GM12878 (cell line): ENCODE data around the gene RELL2. TPM values are rescaled to one million over a fixed set of nuclear protein-coding genes. Genes with fewer than 3 reads are reported as not detected.

Experiments used
- ATAC-seq: fragments of 200-7000 bp; cut with Tn5 transposase; 3 replicates; pipeline ENCODE4 v1.9.1; 2020; ENCODE audit warnings: mild to moderate bottlenecking, moderate library complexity
- BruUV-seq: library from RNA; stranded (reverse); fragments of 400-500 nt; replicated peaks from 2 replicates; lab custom pipeline; 2021; lab: Mats Ljungman, UMichigan
- CTCF ChIA-PET: fragments of 300-600 bp; sonication (Branson Sonifier 250); formaldehyde crosslinking; extraction: SDS; loops from one replicate; lab custom pipeline; 2021; ENCODE audit warnings: inconsistent platforms; lab: Yijun Ruan, JAX
- POLR2A ChIA-PET: fragments of 350-600 bp; formaldehyde crosslinking; extraction: SDS; loops from one replicate; lab custom pipeline; 2021; ENCODE audit warnings: inconsistent platforms; lab: Charles Lee
- RAD21 ChIA-PET: fragments of 300-600 bp; sonication (Branson Sonifier 250); formaldehyde crosslinking; loops from one replicate; lab custom pipeline; 2023; ENCODE audit warnings: antibody characterized with exemption; ENCODE audit not compliant: unreplicated experiment; lab: Charles Lee
- SMC1A ChIA-PET: fragments of 300-600 bp; sonication (Branson Sonifier 250); formaldehyde crosslinking; loops from one replicate; lab custom pipeline; 2023; ENCODE audit not compliant: unreplicated experiment, uncharacterized antibody; lab: Charles Lee
- DNase-seq: peaks from one replicate; pipeline ENCODE4 v3.0.0-alpha.2; 2011; ENCODE audit warnings: low read depth, low spot score
- FAIRE-seq: peaks from 3 replicates; lab custom pipeline; 2011; peaks lifted over from hg19 to GRCh38; lab: Jason Lieb, UNC
- H2AFZ ChIP-seq: 2 replicates; pipeline ENCODE4 v1.6.0; 2011; ENCODE audit warnings: low read depth, low read length, control low read depth; ENCODE audit not compliant: control insufficient read depth
- H3K27ac ChIP-seq: 2 replicates; pipeline ENCODE4 v1.5.1; 2011; ENCODE audit warnings: control low read depth; ENCODE audit not compliant: control insufficient read depth, insufficient read depth
- H3K27me3 ChIP-seq, 2 experiments: replicated peaks in 1 of 2; 2 replicates each; pipeline versions ENCODE4 v1.6.0 to v1.6.1; 2011; ENCODE audit warnings: low read length in 1 of 2; ENCODE audit not compliant: control insufficient read depth in 2 of 2, insufficient read depth in 2 of 2
- H3K36me3 ChIP-seq, 2 experiments: 2 replicates each; pipeline ENCODE4 v1.5.1; 2011; ENCODE audit warnings: low read length in 1 of 2; ENCODE audit not compliant: control insufficient read depth in 2 of 2, insufficient read depth in 2 of 2
- H3K4me1 ChIP-seq: 2 replicates; pipeline ENCODE4 v1.6.1; 2011; ENCODE audit warnings: mild to moderate bottlenecking, low read length, moderate library complexity, mixed read lengths; ENCODE audit not compliant: control insufficient read depth, insufficient read depth
- H3K4me2 ChIP-seq: 2 replicates; pipeline ENCODE4 v1.6.0; 2011; ENCODE audit warnings: control low read depth; ENCODE audit not compliant: control insufficient read depth, insufficient read depth
- H3K4me3 ChIP-seq: fragments of 200-600 bp; sonication (generic); 2 replicates; pipeline ENCODE4 v1.5.1; 2016
- H3K79me2 ChIP-seq: 2 replicates; pipeline ENCODE4 v1.6.0; 2011; ENCODE audit warnings: low read length; ENCODE audit not compliant: control insufficient read depth, insufficient read depth
- H3K9ac ChIP-seq: 2 replicates; pipeline ENCODE4 v1.8.0; 2011; ENCODE audit warnings: low read length, control low read depth, mixed read lengths; ENCODE audit not compliant: control insufficient read depth, insufficient read depth
- H3K9me3 ChIP-seq: replicated peaks from 3 replicates; pipeline ENCODE4 v1.5.1; 2011; ENCODE audit warnings: mild to moderate bottlenecking, low read length; ENCODE audit not compliant: control insufficient read depth, insufficient read depth
- H4K20me1 ChIP-seq: 2 replicates; pipeline ENCODE4 v1.6.0; 2011; ENCODE audit not compliant: control insufficient read depth, insufficient read depth
- ASH2L ChIP-seq: fragments of 300-600, 200-600 bp; sonication (generic); IDR thresholded peaks from 2 replicates; pipeline ENCODE4 v1.6.1; 2017; ENCODE audit warnings: low read depth, mild to moderate bottlenecking, borderline replicate concordance
- ATF2 ChIP-seq: IDR thresholded peaks from 2 replicates; pipeline ENCODE4 v1.6.1; 2012; ENCODE audit warnings: low read length, inconsistent platforms
- ATF3 ChIP-seq: IDR thresholded peaks from 2 replicates; pipeline ENCODE4 v1.6.1; 2011; ENCODE audit warnings: low read depth, mild to moderate bottlenecking, low read length, moderate library complexity, borderline replicate concordance; ENCODE audit errors: extremely low read depth
- BCL3 ChIP-seq: IDR thresholded peaks from 2 replicates; pipeline ENCODE4 v1.6.1; 2011; ENCODE audit warnings: borderline replicate concordance, low read depth, mild to moderate bottlenecking, moderate library complexity, low read length; ENCODE audit not compliant: insufficient read depth, poor library complexity, severe bottlenecking
- CREM ChIP-seq: IDR thresholded peaks from 2 replicates; pipeline ENCODE4 v1.6.1; 2014; ENCODE audit warnings: antibody characterized with exemption, low read depth
- DPF2 ChIP-seq: fragments of 450-650 bp; IDR thresholded peaks from 2 replicates; pipeline ENCODE4 v1.6.1; 2017; ENCODE audit warnings: mild to moderate bottlenecking
- E2F8 ChIP-seq: fragments of 450-650 bp; IDR thresholded peaks from 2 replicates; pipeline ENCODE4 v1.6.1; 2018; ENCODE audit warnings: mild to moderate bottlenecking, low read depth, moderate library complexity; ENCODE audit not compliant: partially characterized antibody
- FOXK2 ChIP-seq: fragments of 450-650 bp; IDR thresholded peaks from 2 replicates; pipeline ENCODE4 v1.6.1; 2017; ENCODE audit warnings: mild to moderate bottlenecking, moderate library complexity
- PKNOX1 ChIP-seq: fragments of 450-650 bp; IDR thresholded peaks from 2 replicates; pipeline ENCODE4 v1.6.1; 2016; ENCODE audit warnings: mild to moderate bottlenecking
- RUNX3 ChIP-seq: IDR thresholded peaks from 2 replicates; pipeline ENCODE4 v1.6.1; 2012; ENCODE audit warnings: low read length, inconsistent platforms
- USF2 ChIP-seq: IDR thresholded peaks from 2 replicates; pipeline ENCODE4 v1.6.1; 2011; ENCODE audit warnings: low read depth, low read length, improper control_type of control experiment, borderline replicate concordance
- WGBS: methylation state at CpG from one replicate; pipeline ENCODE4 v1.1.6; 2016; ENCODE audit warnings: low lambda C conversion rate; ENCODE audit not compliant: insufficient replicate concordance, insufficient coverage; ENCODE audit errors: missing lambda C conversion rate; 5-methylcytosine and 5-hydroxymethylcytosine counted together
- in situ Hi-C: fragments of 300-500 bp; cut with MboI; formaldehyde crosslinking; loops from 9 replicates; pipeline ENCODE4 v1.14.3; 2018; ENCODE audit warnings: mixed read lengths
- intact Hi-C: fragments of 100-400 bp; cut with micrococcal nuclease; formaldehyde crosslinking; loops from one replicate; pipeline ENCODE4 v1.14.2; 2022; ENCODE audit not compliant: unreplicated experiment
- polyA plus RNA-seq, 11 experiments: library from polyadenylated mRNA; depleted of rRNA in 4 of 11; unstranded in 6 of 11; stranded (reverse) in 5 of 11; fragments of >200 nt; fragmentation: Nextera tagmentation in 4 of 11; fragmentation: Illumina TruSeq in 1 of 11; extraction: Ambion mirVana in 4 of 11; extraction: Trizol in 1 of 11; gene quantifications; 1 replicate in 1 of 11; 2 replicates in 10 of 11; pipeline versions ENCODE4 v1.2.1 to v1.2.3, GENCODE V29; 2011 to 2016; ENCODE audit warnings: inconsistent platforms in 2 of 11, missing spikeins in 2 of 11, low read depth in 1 of 11
- total RNA-seq, 4 experiments: library from RNA; depleted of rRNA in 3 of 4; stranded (reverse); fragments of >200 nt in 3 of 4; fragmentation: Illumina TruSeq in 1 of 4; extraction: Trizol in 1 of 4; gene quantifications; 2 replicates each; pipeline versions ENCODE4 v1.2.1 to v1.2.3, GENCODE V29; 2013 to 2021

The RELL2 gene
- total and polyA plus RNA-seq, 10 of the 15 experiments (the other 5 are each of a cell fraction or from before 2014, with no cell fraction given) = 0.23 to 21.4 (median 7.1) TPM

GRCh38 chr5:141605523-141606277 is 31.1 kb upstream of the RELL2 start:
- BruUV-seq = no TSS peak
- no peaks in the 10 kb centered on the region for H3K27me3 ChIP-seq
- ATAC-seq (peak; percentile 94), FAIRE-seq (no peak), DNase-seq (peak; percentile 87)
- no peak overlapping the region; the same call in 1 of the 2 replicates for H2AFZ ChIP-seq
- in situ Hi-C loops = loop anchor here (25.0 kb wide), 2 partner anchors 1193 to 1568 kb away; partner anchors contain the start of genes ANKHD1 and NRG2
- ChIA-PET SMC1A (interaction anchor here (0.7 to 8.6 kb wide), 7 partner anchors 8 to 37 kb away, joined by 3 to 199 read pairs (median 5); partner anchors contain the start of genes DIAPH1, HDAC3 and RELL2), RAD21 (interaction anchor here (0.7 to 5.7 kb wide), 7 partner anchors 8 to 29 kb away, joined by 3 to 89 read pairs (median 9); partner anchors contain the start of gene DIAPH1), POLR2A (interaction anchor here (0.7 to 2.6 kb wide), 6 partner anchors 9 to 83 kb away, joined by 3 to 11 read pairs (median 7); partner anchors contain the start of genes DIAPH1, HDAC3 and RELL2), CTCF (interaction anchor here (0.8 to 10.9 kb wide), 7 partner anchors 8 to 185 kb away, joined by 3 to 172 read pairs (median 3); partner anchors contain the start of genes DIAPH1, HDAC3, PCDHGA11 and RELL2)
- peak overlapping the region; percentile 40 for H3K9ac ChIP-seq
- under 1% methylated on average over 6 of the region's 6 CpGs for WGBS
- H3K9me3 ChIP-seq = no peaks in the 10 kb centered on the region
- intact Hi-C loops = loop anchor here (1.0 kb wide), 2 partner anchors 13 to 14 kb away; no protein-coding TSS in a partner anchor
- H3K79me2 ChIP-seq = peaks cover 84% of the 10 kb centered on the region
- peak overlapping the region; percentile 77 for H3K27ac ChIP-seq
- H3K36me3 ChIP-seq = no peaks in the 10 kb centered on the region; a peak in 1 of 4 replicates
- no peaks in the 10 kb centered on the region for H4K20me1 ChIP-seq
- peak overlapping the region; percentile 23 for H3K4me3 ChIP-seq
- H3K4me1 ChIP-seq = peaks cover 34% of the 10 kb centered on the region
- peak overlapping the region; percentile 68 for H3K4me2 ChIP-seq
- TF ChIP-seq ATF3 (no peak), PKNOX1 (peak; percentile 56), USF2 (peak; percentile 35; the same call in 1 of the 2 replicates), DPF2 (peak; percentile 87), E2F8 (no peak), FOXK2 (no peak), BCL3 (peak; percentile 60), RUNX3 (peak; percentile 99), ASH2L (peak; percentile 74; the same call in 1 of the 2 replicates), ATF2 (peak; percentile 90), CREM (peak; percentile 92)
